GM18505 (cell line): ENCODE measurements around the gene CD200R1L.

Source experiments
- ATAC-seq: cut with Tn5 transposase; IDR thresholded peaks from one replicate; pipeline ENCODE4 v1.9.1; 2021; ENCODE audit not compliant: unreplicated experiment
- POLR2A ChIP-seq: IDR thresholded peaks from 4 replicates; pipeline ENCODE4 v1.6.1; 2011; ENCODE audit warnings: borderline replicate concordance; ENCODE audit not compliant: insufficient read depth, insufficient read length; ENCODE audit errors: extremely low read depth

CD200R1L gene

DNA sequence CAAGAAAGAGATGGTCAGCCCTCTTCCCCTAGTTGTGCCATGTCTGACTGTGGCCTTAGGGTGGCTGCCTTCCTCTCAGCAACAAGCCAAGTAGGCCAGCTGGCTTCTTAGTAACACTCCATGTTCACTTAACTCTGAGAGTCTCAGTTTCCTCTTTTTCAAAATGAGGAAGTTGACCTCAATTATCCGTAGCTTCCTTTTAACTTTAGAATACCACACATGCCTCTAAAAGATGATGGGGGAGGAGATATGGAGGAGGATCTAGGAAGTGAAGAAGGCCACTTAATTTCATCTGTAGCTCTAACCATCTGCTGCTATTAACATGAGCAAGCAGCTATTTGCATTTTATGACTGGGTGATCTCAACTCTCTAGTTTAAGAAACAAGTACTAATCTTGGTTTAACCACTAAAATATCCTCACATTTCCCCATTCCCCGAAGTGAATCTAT lies 32.9 kb downstream of the CD200R1L start:
- ATAC-seq: peak; percentile 80
- TF ChIP-seq POLR2A: no peak

DNA sequence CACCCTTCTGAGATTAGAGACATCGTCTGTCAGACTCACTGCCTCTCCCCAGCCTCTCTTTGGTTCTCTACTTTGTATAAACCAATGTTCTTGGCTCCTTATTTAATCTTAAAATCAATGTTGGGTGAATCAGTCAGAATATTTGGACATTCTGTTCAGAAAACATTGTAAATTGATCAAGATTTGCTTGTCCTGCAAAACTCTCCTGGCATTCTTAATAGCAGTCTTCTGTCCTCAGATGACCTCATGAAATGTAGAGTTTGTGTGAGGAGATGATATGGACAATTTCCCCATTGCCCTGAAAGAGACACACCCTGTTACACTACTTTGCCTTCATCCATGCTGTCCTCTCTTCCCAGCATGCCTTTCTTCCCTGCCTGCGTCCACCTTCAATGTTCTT lies 33.6 kb downstream of the CD200R1L start:
- ATAC-seq: no peak
- TF ChIP-seq POLR2A: no peak

DNA sequence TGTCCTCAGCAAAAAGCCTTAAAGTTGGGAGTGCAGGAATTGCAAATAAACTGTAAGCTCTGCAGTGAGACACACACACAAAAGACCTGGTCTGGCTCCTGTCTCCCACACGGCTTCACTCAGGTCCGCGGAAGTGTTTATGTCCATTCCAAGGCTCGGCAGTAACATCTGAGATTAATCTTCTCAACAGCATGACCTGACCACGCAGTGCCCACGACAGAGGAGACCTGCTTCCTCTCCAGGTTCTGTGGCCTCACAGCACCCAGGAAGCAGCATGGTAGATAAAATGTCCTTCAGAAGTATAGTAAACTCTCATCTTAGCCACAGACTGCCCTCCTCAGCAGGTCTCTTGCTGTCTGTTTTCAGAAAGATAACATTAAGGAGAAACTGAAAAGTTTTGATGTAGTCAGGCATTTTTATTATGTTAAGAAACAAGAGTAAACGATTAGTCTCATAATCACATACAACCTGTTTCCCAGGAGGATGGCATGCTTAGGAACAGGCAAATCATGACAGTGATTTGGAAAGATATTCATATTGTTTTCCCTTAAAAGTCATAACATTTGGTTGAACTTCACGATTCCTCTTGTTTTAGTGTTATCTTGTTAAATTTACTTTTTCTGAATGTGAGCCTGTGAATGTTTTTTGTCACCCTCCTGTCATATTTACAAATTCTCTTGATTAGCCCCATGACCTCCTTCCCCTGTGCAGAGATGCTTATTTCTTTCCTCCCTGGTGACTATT lies 34.6 kb downstream of the CD200R1L start:
- no peak for ATAC-seq
- no peak for TF ChIP-seq POLR2A

DNA sequence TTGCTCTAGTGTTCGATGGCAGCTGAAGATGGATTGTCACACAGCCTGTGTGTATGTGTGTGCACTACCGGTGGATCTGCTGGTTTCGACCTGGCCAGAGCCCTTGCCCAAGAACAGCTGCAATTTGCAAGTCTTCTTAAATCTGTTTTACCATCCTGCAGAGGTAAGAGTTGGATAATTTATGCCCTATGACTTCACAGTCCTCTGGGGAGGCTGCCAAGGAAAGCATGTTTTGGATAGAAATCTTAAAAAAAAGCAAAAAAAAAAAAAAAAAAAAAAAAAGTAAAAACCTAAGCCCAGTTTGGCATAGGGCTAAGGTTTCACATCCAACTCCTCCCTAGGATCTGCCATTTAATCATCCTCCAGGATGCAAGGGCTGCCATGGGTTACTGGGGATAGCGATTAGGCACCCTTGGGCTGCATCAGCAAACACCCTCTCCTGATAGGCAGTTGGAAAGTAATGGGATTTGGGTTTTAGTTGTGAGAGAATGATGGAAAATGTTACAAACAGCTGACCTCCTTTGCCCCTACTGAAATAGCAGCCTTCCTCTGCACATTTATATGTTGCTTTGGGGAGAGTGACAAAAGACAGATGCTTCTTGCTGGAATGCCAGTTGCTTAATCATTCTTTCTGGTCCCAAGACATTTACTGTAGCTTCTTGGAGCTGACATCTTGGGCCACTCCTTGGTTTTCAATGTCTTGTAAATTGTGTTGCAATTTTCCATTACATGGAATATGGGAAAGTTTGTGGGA lies 35.4 kb downstream of the CD200R1L start:
- no peak for TF ChIP-seq POLR2A
- no peak for ATAC-seq

DNA sequence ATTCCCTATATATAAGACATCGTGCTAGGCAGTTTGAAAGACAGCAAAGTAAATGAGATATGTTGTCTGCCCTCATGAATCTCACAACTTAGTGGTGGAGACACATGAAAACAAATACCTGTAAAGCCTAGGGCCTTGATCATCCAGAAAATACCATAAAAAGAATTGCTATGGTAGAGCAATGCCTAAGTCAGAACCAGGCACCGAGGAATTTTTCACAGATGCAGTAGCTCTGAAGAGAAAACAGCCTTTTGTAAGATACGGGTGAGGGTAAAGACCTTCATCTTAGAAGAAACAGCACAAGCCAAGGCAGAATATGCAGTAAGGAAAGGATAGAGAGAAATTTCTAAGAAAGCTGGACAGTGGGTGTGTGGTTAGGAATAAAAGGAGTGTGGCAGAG lies 36.1 kb downstream of the CD200R1L start:
- no peak for TF ChIP-seq POLR2A
- no peak for ATAC-seq

DNA sequence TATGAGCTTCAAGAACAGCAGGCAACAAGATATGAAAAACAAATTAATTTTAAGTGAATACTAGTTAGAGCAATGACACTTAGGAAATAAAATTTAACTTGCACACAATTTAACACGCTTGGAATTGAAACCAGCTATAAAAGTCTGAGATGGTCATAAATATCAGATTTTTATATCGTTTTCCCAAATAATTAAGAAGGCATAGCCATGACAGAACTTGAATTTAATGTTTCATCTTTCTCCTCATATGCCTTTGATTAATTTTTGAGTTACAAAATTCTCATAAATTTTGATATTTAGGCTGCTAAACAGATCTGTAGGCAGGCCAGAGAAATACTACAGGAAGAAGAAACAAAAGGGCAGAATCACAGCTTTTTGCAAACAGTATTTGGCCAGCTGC lies 38.5 kb downstream of the CD200R1L start:
- ATAC-seq: no peak
- TF ChIP-seq POLR2A: no peak

DNA sequence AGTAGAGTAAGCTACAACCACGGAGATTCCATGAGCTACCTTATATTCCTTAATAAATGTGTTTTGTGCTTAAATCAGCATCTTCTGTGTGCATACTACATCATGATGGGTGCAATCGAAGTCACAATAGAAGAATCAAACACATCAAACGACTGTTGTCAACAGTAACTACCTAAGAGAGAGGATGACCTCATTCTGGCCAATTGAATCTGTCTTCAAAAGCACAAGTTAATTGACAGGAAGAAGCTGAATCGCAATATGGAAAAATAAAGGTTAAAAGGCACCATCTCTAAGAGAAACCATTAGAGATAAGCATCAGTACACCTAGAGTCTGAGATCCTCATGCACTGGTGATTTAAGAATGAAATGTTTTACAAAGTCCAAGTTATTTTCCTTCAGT lies 39.0 kb downstream of the CD200R1L start:
- no peak for ATAC-seq
- TF ChIP-seq POLR2A: no peak

DNA sequence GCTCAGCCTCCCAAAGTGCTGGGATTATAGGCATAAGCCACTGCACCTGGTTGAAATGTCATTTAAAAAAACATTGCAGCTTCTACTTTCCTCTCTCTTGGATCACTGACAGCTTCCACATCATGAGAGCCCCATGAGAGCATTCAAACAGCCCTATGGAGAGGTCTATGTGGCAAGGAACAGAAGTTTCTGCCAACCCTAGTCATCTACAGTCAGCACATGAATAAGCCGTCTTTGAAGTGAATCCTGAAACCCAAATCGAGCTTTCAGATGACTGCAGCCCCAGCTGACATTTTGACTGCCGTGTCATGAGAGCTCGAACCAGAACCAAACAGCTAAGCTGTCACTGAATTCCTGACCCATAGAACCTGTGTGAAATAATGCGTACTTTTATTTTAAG lies 39.8 kb downstream of the CD200R1L start:
- ATAC-seq: no peak
- TF ChIP-seq POLR2A: no peak

DNA sequence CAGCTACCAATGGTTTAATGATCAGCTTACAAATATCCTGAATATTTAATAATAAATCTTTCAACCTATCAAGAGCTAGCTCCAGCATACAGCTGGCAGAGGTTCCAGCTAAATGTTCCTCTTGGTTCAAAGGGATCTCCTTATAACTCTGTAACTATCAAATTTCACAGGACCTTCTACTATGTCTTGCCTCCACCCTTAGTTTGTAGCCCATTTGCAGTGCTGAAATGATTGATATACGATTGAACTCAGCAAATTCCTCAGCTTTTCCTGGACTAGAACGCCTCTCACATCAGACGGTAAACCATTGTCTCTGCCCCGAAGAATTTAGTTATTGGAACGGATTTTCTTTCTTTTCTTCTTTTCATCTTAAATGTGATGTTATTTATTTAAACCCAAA lies 41.5 kb downstream of the CD200R1L start:
- TF ChIP-seq POLR2A: no peak
- no peak for ATAC-seq

DNA sequence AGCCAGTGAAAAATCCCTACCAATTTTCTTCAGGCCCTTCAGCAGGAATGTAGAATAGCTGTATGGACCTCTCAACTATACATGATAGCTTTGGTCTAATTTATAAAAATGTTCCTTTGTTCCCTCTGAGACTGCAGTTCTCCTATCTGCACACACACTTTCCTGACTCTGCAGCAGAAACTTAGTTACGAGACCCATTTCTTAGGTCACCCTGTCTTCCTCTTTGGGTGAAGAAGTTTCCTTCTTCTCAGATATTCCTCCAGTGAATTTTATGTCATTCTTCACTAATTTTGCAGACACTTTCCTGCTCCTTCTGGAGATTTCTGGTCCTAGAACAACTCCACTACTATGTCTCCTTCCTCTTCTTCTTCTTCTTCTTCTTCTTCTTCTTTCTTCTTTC lies 42.6 kb downstream of the CD200R1L start:
- no peak for TF ChIP-seq POLR2A
- no peak for ATAC-seq

DNA sequence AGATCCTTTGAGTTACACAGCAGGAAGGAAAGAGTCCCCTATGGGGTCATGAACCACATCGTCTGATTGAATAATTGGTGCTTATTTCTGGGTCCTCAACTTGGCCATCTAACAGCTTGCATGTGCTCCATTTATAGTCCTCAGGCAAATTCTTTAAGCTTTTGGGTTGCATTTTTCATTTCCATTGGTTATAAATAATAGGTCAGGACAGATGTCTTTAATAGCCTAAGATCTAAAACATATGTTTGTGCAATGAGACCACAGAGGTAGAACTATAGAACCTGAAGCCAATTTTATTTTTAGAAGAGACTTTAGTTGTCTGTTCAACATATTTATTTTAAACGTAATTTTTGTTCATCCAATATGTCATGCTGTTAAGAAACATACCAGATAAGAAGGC lies 43.2 kb downstream of the CD200R1L start:
- ATAC-seq: no peak
- TF ChIP-seq POLR2A: no peak

DNA sequence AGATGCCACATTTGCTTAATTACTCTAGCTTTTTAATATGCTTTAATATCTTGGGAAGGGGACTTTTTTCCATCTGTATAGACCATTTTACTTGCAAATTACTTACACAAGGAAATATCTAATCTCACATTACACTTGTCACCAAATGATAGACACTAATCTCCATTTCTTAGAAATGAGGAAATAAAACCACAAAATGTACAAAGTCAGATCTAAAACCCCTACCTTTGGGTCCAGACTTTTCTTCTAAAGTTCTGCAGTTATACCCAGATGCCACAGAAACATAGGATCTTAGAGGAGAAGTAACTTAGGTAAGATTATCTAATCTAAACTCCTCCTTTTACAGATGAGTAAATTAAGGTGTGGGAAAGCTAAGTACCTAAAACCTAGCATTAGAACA lies 44.3 kb downstream of the CD200R1L start:
- ATAC-seq: no peak
- TF ChIP-seq POLR2A: no peak

DNA sequence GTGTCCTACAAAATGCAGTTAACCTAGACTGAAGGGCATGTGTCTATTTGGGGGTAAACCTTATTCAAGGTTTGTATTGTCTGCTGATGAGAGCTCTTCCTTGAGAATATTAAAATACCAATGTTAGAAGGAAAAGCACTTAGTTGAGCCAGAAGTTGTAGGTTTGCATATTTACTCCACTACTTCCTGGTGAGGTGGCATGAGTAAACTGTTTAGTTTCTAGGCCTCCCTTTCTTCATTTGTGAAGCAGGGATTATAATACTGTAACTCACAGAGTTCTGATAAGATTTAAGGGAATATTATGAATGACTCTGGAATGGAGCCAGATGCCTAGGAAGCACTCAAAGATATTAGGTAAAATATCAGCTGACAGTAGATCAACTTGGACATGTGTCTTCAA lies 46.7 kb downstream of the CD200R1L start:
- TF ChIP-seq POLR2A: no peak
- no peak for ATAC-seq

DNA sequence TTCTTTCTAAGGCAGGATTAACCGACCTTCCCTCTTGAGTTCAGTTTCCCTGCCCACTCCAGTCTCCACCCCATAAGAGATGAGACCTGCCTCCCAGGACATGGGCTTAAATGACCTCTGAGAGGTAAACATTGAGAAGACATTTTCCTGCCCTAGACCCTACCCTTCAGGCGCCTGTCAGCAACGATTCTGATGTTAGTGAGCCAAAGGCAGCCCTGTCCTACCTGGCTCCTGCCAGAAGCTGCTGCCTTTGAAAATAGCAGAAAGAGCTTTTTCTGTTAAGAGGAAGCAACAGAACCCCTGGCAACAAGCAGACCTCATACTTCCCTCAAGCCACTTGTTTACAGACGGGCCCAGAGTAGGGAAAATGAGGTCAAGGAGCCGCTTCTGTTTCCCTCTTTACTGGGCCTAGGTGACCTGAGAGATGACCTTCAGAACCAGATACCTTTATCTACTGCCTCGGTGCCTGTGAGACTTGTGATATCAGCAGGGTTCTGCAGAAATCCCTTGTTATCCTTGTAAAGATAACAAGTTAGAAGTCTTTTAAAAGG lies 52.0 kb downstream of the CD200R1L start:
- no peak for TF ChIP-seq POLR2A
- ATAC-seq: no peak
